Ishikawa (cell line): ENCODE results near the gene PTK6.

ENCODE experiments used
- CEBPB ChIP-seq: IDR thresholded peaks from 2 replicates; pipeline ENCODE4 v1.6.1; 2012
- CREB1 ChIP-seq: IDR thresholded peaks from 2 replicates; pipeline ENCODE4 v1.6.1; 2012; ENCODE audit warnings: low read depth
- EGR1 ChIP-seq: IDR thresholded peaks from 2 replicates; pipeline ENCODE4 v1.6.1; 2012
- EP300 ChIP-seq: IDR thresholded peaks from 2 replicates; pipeline ENCODE4 v1.6.1; 2012; ENCODE audit warnings: borderline replicate concordance
- FOXM1 ChIP-seq: IDR thresholded peaks from 2 replicates; pipeline ENCODE4 v1.6.1; 2012; ENCODE audit warnings: low read depth, borderline replicate concordance
- NFIC ChIP-seq: IDR thresholded peaks from 2 replicates; pipeline ENCODE4 v1.6.1; 2012
- RAD21 ChIP-seq: IDR thresholded peaks from 2 replicates; pipeline ENCODE4 v1.6.1; 2012; ENCODE audit warnings: low read depth
- TAF1 ChIP-seq: IDR thresholded peaks from 2 replicates; pipeline ENCODE4 v1.6.1; 2012; ENCODE audit warnings: low read depth, mild to moderate bottlenecking
- TCF12 ChIP-seq: IDR thresholded peaks from 2 replicates; pipeline ENCODE4 v1.6.1; 2012; ENCODE audit warnings: low read depth
- TEAD4 ChIP-seq: IDR thresholded peaks from 2 replicates; pipeline ENCODE4 v1.6.1; 2012
- USF1 ChIP-seq: IDR thresholded peaks from 2 replicates; pipeline ENCODE4 v1.6.1; 2012
- ZBTB7A ChIP-seq: IDR thresholded peaks from 2 replicates; pipeline ENCODE4 v1.6.1; 2012; ENCODE audit warnings: low read depth
- TF ChIP-seq, protein P1 (sequence below): IDR thresholded peaks from 2 replicates; pipeline ENCODE4 v1.6.1; 2012; ENCODE audit warnings: low read depth, mild to moderate bottlenecking
- TF ChIP-seq, protein P2 (sequence below): IDR thresholded peaks from 2 replicates; pipeline ENCODE4 v1.6.1; 2012

DNA sequence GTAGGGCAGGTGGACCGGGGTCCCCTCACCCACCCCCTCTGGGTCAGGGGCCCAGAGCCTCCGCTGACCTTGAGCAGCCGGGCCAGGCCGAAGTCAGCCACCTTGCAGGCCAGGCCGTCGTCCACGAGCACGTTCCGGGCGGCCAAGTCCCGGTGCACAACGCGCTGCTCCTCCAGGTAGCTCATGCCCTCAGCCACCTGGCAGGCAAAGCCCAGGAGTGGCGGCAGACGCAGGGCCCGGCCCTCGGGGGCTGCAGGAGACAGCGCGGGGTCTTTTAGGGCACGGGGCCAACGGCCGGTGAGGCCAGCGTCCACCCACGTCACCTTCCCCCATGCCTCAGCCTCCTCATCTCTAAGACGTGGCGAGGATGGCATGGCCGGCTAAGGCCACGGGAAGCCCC is 4.2 kb upstream of the PTK6 start:
- TF ChIP-seq ZBTB7A, result no peak
- TF ChIP-seq, protein P1, sequence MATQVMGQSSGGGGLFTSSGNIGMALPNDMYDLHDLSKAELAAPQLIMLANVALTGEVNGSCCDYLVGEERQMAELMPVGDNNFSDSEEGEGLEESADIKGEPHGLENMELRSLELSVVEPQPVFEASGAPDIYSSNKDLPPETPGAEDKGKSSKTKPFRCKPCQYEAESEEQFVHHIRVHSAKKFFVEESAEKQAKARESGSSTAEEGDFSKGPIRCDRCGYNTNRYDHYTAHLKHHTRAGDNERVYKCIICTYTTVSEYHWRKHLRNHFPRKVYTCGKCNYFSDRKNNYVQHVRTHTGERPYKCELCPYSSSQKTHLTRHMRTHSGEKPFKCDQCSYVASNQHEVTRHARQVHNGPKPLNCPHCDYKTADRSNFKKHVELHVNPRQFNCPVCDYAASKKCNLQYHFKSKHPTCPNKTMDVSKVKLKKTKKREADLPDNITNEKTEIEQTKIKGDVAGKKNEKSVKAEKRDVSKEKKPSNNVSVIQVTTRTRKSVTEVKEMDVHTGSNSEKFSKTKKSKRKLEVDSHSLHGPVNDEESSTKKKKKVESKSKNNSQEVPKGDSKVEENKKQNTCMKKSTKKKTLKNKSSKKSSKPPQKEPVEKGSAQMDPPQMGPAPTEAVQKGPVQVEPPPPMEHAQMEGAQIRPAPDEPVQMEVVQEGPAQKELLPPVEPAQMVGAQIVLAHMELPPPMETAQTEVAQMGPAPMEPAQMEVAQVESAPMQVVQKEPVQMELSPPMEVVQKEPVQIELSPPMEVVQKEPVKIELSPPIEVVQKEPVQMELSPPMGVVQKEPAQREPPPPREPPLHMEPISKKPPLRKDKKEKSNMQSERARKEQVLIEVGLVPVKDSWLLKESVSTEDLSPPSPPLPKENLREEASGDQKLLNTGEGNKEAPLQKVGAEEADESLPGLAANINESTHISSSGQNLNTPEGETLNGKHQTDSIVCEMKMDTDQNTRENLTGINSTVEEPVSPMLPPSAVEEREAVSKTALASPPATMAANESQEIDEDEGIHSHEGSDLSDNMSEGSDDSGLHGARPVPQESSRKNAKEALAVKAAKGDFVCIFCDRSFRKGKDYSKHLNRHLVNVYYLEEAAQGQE, result no peak
- no peak for TF ChIP-seq RAD21
- no peak for TF ChIP-seq EP300
- TF ChIP-seq EGR1, result no peak
- no peak for TF ChIP-seq FOXM1
- no peak for TF ChIP-seq TAF1
- TF ChIP-seq CEBPB, result no peak
- TF ChIP-seq TEAD4, result no peak
- TF ChIP-seq USF1, result no peak
- TF ChIP-seq TCF12, result no peak
- TF ChIP-seq CREB1, result no peak
- TF ChIP-seq, protein P2, sequence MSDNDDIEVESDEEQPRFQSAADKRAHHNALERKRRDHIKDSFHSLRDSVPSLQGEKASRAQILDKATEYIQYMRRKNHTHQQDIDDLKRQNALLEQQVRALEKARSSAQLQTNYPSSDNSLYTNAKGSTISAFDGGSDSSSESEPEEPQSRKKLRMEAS, result no peak
- TF ChIP-seq NFIC, result no peak
